ENCODE data around the gene PILRA. TPM values are rescaled to one million over a fixed set of nuclear protein-coding genes. Genes with fewer than 3 reads are reported as not detected.

PILRA gene
- total and polyA plus RNA-seq, 2 of the 13 experiments (the other 11 are each of a cell fraction or from before 2014, with no cell fraction given), result 0.13 to 1.3 TPM

GRCh38 chr7:100378114-100378755 is 4.9 kb downstream of the PILRA start:
- Histone ChIP-seq H3K79me2 (ENCODE audit: insufficient read depth, low read length) (no peaks in the 10 kb centered on the region), H3K27ac (ENCODE audit: extremely low read length, insufficient read depth, low read length) (no peak overlapping the region), H4K20me1 (ENCODE audit: insufficient read depth, low read length) (no peaks in the 10 kb centered on the region), H3K9ac (ENCODE audit: insufficient read depth, low read depth, low read length) (no peak overlapping the region), H3K4me3 (replicated peaks in 1 of 3; ENCODE audit: insufficient read depth in 1 of 3, low read depth in 2 of 3, low read length in 3 of 3) (no peak overlapping the region), H2AFZ (ENCODE audit: low read length) (no peak overlapping the region), H3K9me3 (ENCODE audit: low read length) (no peaks in the 10 kb centered on the region), H3K4me2 (ENCODE audit: low read depth, low read length) (no peak overlapping the region), H3K27me3 (ENCODE audit: control insufficient read depth in 1 of 2, insufficient read depth in 2 of 2, low read length in 2 of 2) (no peaks in the 10 kb centered on the region; a peak in 2 of 5 replicates), H3K4me1 (ENCODE audit: insufficient read depth, low read length) (peaks cover 13% of the 10 kb centered on the region), H3K36me3 (replicated peaks in 1 of 2; ENCODE audit: control insufficient read depth in 1 of 2, insufficient read depth in 2 of 2, low read length in 2 of 2) (no peaks in the 10 kb centered on the region)
- POLR2A ChIA-PET, result no interaction called here
- CTCF ChIA-PET (ENCODE audit: low intra/inter-chr PET ratio, low total read pairs), result no interaction called here
- TF ChIP-seq CEBPB (IDR thresholded peaks at IDR 0.05; ENCODE audit: borderline replicate concordance, low read depth, low read length) (peak; percentile 62; the same call in 1 of the 2 replicates), BRCA1 (CRISPR knock-in tag; IDR thresholded peaks at IDR 0.05) (no peak), KDM3A (CRISPR knock-in tag; IDR thresholded peaks at IDR 0.05; ENCODE audit: low read depth) (no peak), HMGA1 (CRISPR knock-in tag; conservative IDR thresholded peaks at IDR 0.05) (no peak), ZNF770 (CRISPR knock-in tag; IDR thresholded peaks at IDR 0.05) (peak; percentile 86), HDAC1 (CRISPR knock-in tag; IDR thresholded peaks at IDR 0.05) (no peak), ZNF17 (CRISPR knock-in tag; IDR thresholded peaks at IDR 0.05) (no peak)
- no TSS peak for BruUV-seq (replicated peaks)
- FAIRE-seq (no peak), DNase-seq (ENCODE audit: low spot score) (no peak), ATAC-seq (no peak)
- in situ Hi-C loops (cut with HindIII; ENCODE audit: extremely low pct_ligation_motif_present, low pct_unique_long_range_greater_than_20kb) (no loop called here), intact Hi-C loops (cut with micrococcal nuclease; ENCODE audit: unreplicated experiment) (no loop called here)
- 45% methylated on average over 4 of the region's 4 CpGs for WGBS (ENCODE audit: low lambda C conversion rate)

Data from HepG2 (cell line).